Measurements from ENCODE around the gene CLEC4E. TPM values are rescaled to one million over a fixed set of nuclear protein-coding genes. Genes with fewer than 3 reads are reported as not detected.

Gene CLEC4E
- polyA plus RNA-seq, 2 donors: 0.26 to 0.37 TPM

DNA sequence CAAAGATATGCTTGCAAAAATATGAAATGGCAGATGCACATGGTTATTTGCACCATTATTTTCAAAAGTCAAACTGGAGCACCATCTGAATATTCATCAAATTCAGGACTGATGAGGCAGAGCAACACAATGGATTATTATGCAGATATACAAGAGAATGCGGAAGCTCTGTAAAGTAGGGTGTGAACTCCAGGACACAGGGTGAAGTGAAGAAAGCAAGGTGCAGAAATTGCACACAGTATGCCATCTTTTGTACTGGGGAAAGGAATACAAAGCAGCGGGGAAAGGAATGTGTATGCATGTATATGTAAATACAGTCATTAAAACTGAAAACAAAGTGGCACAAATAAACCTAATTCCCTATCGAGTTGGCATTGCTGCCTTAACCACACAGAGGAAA, 22.7 kb upstream of the CLEC4E start:
- Histone ChIP-seq H3K36me3 (ENCODE audit: control insufficient read depth in 2 of 2, insufficient read depth in 2 of 2, low read length in 1 of 2) (no peaks in the 10 kb centered on the region), H3K4me1 (ENCODE audit: control insufficient read depth in 2 of 2, insufficient read depth in 2 of 2, low read length in 1 of 2) (no peaks in the 10 kb centered on the region), H3K27me3 (ENCODE audit: control insufficient read depth in 1 of 2, insufficient read depth in 2 of 2, low read length in 2 of 2) (peaks cover 0 to 4% of the 10 kb centered on the region in 2 donors), H3K27ac (ENCODE audit: low read depth in 2 of 2, low read length in 1 of 2) (no peak overlapping the region), H3K4me3 (ENCODE audit: low read depth in 1 of 2, low read length in 2 of 2) (no peak overlapping the region), H3K9me3 (ENCODE audit: control insufficient read depth in 2 of 2, insufficient read depth in 1 of 2, low read depth in 1 of 2, low read length in 1 of 2) (peaks cover 2 to 8% of the 10 kb centered on the region in 2 donors)
- 65 to 71% methylated on average over 3 of the region's 3 CpGs for WGBS, 2 donors

DNA sequence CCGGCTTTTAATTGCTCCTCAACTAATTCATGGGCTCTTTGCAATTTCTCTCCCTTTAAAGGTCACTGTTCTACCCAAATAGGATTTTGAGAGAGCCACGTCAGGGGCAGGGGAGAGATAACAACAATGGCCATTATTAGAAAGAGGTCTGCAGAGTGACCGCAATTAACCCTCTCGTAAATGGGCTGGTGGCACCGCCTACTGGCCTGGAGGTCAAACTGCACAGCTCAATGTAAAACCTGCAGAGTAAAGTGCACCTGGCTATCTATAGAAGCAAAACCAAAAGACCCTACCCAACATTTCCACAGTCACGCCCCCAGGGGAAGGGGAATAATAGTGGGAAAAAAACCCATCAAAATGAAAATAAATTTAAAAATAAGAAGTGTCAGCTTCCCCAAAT, 21.6 kb upstream of the CLEC4E start:
- Histone ChIP-seq H3K27me3 (ENCODE audit: control insufficient read depth in 1 of 2, insufficient read depth in 2 of 2, low read length in 2 of 2) (peaks cover 0 to 4% of the 10 kb centered on the region in 2 donors), H3K4me3 (ENCODE audit: low read depth in 1 of 2, low read length in 2 of 2) (no peak overlapping the region), H3K4me1 (ENCODE audit: control insufficient read depth in 2 of 2, insufficient read depth in 2 of 2, low read length in 1 of 2) (no peaks in the 10 kb centered on the region), H3K36me3 (ENCODE audit: control insufficient read depth in 2 of 2, insufficient read depth in 2 of 2, low read length in 1 of 2) (no peaks in the 10 kb centered on the region), H3K9me3 (ENCODE audit: control insufficient read depth in 2 of 2, insufficient read depth in 1 of 2, low read depth in 1 of 2, low read length in 1 of 2) (peaks cover 0 to 4% of the 10 kb centered on the region in 2 donors), H3K27ac (ENCODE audit: low read depth in 2 of 2, low read length in 1 of 2) (no peak overlapping the region)
- 85 to 94% methylated on average over 6 of the region's 6 CpGs for WGBS, 2 donors

DNA sequence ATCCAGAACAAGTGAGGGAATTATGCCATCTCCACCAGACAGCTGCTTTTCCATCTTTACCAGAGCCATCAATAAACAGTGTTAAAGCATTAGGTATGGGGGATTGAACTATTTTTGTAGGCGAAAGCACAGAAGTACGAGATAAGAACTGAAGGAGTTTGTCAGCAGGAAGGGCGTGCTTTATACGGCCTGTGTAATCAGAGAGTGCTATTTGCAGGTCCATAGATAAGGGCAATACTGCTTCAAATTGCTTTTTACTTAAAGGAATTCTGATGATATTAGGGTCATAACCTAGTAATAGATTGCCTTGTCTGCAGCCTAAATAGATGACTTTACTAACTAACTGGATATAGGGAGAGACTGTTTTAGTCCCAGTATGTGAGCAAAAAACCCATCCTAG, 20.3 kb upstream of the CLEC4E start:
- no peak overlapping the region for H3K4me3 ChIP-seq (ENCODE audit: low read depth in 1 of 2, low read length in 2 of 2)
- peaks cover 0 to 4% of the 10 kb centered on the region in 2 donors for H3K9me3 ChIP-seq (ENCODE audit: control insufficient read depth in 2 of 2, insufficient read depth in 1 of 2, low read depth in 1 of 2, low read length in 1 of 2)
- WGBS, 2 donors: 53 to 57% methylated on average over 4 of the region's 4 CpGs
- no peak overlapping the region for H3K27ac ChIP-seq (ENCODE audit: low read depth in 2 of 2, low read length in 1 of 2)
- H3K27me3 ChIP-seq (ENCODE audit: control insufficient read depth in 1 of 2, insufficient read depth in 2 of 2, low read length in 2 of 2): peaks cover 0 to 4% of the 10 kb centered on the region in 2 donors
- no peaks in the 10 kb centered on the region for H3K36me3 ChIP-seq (ENCODE audit: control insufficient read depth in 2 of 2, insufficient read depth in 2 of 2, low read length in 1 of 2)
- no peaks in the 10 kb centered on the region for H3K4me1 ChIP-seq (ENCODE audit: control insufficient read depth in 2 of 2, insufficient read depth in 2 of 2, low read length in 1 of 2)

DNA sequence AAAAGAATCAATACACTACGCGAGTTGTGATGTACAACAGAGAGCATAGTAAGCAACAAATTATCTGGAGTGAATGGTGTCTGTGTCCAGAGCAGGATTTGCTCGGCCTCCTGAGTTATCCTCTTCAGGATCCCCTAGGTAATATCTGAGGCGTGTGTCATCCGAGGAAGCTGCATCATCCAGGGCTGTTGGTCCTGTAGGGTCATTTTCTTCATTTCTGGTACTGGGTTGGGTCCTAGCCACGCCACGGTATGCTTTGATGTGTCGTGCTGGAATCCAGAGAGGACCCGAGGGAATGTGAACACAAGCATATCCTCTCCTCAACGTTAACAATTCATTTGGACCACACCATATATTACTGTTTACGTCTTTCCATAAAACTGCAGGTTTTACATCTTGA, 19.0 kb upstream of the CLEC4E start:
- no peak overlapping the region for H3K4me3 ChIP-seq (ENCODE audit: low read depth in 1 of 2, low read length in 2 of 2)
- no peaks in the 10 kb centered on the region for H3K36me3 ChIP-seq (ENCODE audit: control insufficient read depth in 2 of 2, insufficient read depth in 2 of 2, low read length in 1 of 2)
- 72 to 81% methylated on average over 11 of the region's 11 CpGs for WGBS, 2 donors
- peaks cover 0 to 4% of the 10 kb centered on the region in 2 donors for H3K27me3 ChIP-seq (ENCODE audit: control insufficient read depth in 1 of 2, insufficient read depth in 2 of 2, low read length in 2 of 2)
- no peak overlapping the region for H3K27ac ChIP-seq (ENCODE audit: low read depth in 2 of 2, low read length in 1 of 2)
- H3K4me1 ChIP-seq (ENCODE audit: control insufficient read depth in 2 of 2, insufficient read depth in 2 of 2, low read length in 1 of 2): no peaks in the 10 kb centered on the region
- peaks cover 0 to 2% of the 10 kb centered on the region in 2 donors for H3K9me3 ChIP-seq (ENCODE audit: control insufficient read depth in 2 of 2, insufficient read depth in 1 of 2, low read depth in 1 of 2, low read length in 1 of 2)

DNA sequence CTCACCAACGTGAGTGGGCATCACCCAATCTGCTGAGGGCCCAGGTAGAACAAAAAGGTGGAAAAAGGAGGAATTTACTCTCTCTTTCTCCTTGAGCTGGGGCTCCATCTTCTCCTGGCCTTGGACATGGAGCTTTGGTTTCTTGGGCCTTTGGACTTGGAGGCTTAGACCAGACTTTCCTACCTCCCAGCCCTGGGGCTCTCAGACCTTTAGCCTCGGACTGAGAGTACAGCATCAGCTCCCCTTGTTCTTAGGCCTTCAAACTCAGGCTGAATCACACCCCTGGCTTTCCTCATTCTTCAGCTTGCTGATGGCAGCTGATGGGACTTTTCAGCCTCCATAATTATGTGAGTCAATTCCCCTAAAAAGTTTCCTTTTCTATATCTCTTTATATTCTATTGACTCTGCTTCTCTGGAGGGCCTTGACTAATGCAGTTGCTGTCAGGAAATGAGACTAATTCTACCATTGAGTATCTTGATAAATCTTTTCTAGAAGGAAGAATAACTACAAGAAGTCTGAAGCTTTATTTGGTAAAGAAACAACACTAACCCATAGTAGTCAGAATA, 15.9 kb upstream of the CLEC4E start:
- Histone ChIP-seq H3K27ac (ENCODE audit: low read depth in 2 of 2, low read length in 1 of 2) (no peak overlapping the region), H3K36me3 (ENCODE audit: control insufficient read depth in 2 of 2, insufficient read depth in 2 of 2, low read length in 1 of 2) (no peaks in the 10 kb centered on the region), H3K9me3 (ENCODE audit: control insufficient read depth in 2 of 2, insufficient read depth in 1 of 2, low read depth in 1 of 2, low read length in 1 of 2) (no peaks in the 10 kb centered on the region), H3K4me1 (ENCODE audit: control insufficient read depth in 2 of 2, insufficient read depth in 2 of 2, low read length in 1 of 2) (no peaks in the 10 kb centered on the region), H3K4me3 (ENCODE audit: low read depth in 1 of 2, low read length in 2 of 2) (no peak overlapping the region), H3K27me3 (ENCODE audit: control insufficient read depth in 1 of 2, insufficient read depth in 2 of 2, low read length in 2 of 2) (peaks cover 0 to 4% of the 10 kb centered on the region in 2 donors)
- WGBS, 2 donors: 71 to 75% methylated on average over 2 of the region's 2 CpGs

DNA sequence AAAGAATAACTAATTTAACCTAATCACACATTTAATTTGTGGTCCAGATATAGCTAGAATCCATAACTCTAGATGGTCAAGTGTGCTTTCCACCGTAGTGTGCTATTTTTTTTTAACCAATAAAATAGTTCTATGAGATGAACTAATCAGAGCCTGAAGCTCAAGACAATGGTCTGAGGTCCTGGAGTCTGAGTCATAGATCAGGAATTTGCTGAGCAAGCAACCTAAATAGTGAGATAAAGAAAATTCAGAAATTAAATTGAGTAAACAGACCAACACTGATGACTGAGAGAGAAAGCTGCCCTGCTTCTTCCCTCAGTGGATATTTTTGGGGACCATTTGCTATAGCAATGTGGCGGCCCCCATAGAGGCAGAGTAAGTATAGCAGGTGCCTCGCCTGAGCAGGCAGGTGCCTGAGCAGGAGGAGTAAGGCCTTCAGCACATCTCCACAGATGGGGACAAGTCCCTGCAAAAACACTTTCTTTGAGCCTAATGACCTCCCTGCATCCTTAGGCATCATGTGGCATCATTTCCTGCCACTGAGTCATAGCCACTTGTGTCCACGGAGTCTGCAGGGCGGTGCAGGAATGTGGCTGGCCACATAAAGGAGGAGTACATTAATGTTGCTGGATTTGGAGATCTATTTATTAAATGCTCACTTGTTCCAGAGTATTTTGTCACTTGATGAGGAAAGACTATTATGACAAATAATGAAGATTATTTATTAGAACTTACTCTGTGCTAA, 13.9 kb upstream of the CLEC4E start:
- H3K36me3 ChIP-seq (ENCODE audit: control insufficient read depth in 2 of 2, insufficient read depth in 2 of 2, low read length in 1 of 2): no peaks in the 10 kb centered on the region
- no peaks in the 10 kb centered on the region for H3K4me1 ChIP-seq (ENCODE audit: control insufficient read depth in 2 of 2, insufficient read depth in 2 of 2, low read length in 1 of 2)
- WGBS, 2 donors: 71% methylated on average over 5 of the region's 5 CpGs
- H3K27ac ChIP-seq (ENCODE audit: low read depth in 2 of 2, low read length in 1 of 2): no peak overlapping the region
- H3K27me3 ChIP-seq (ENCODE audit: control insufficient read depth in 1 of 2, insufficient read depth in 2 of 2, low read length in 2 of 2): no peaks in the 10 kb centered on the region
- H3K4me3 ChIP-seq (ENCODE audit: low read depth in 1 of 2, low read length in 2 of 2): no peak overlapping the region
- H3K9me3 ChIP-seq (ENCODE audit: control insufficient read depth in 2 of 2, insufficient read depth in 1 of 2, low read depth in 1 of 2, low read length in 1 of 2): no peaks in the 10 kb centered on the region

DNA sequence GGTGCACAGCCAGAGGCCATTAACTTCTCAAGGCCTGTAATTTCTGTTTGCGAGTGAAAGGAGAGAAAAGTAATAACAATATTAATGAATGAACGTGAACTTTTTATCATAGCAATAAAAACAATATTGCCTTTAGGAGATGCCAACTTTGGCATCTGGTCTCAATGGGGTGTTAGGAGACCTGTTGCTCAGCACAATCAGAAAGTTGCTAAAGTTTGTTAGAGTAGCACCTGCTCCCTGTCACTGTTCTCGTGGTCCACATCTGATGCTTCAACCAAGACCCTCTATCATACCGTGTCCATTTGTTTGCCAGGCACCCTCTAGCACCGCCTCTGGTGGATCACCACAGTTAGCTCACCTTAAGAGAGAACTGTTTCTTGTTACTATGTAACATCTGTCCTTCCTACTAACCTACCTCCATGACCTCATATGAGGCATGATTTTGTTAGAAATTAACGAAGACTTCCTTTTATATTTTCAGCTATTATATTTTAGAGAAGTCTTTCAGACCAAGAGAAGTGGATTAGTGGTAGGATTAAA, 12.5 kb upstream of the CLEC4E start:
- H3K9me3 ChIP-seq (ENCODE audit: control insufficient read depth in 2 of 2, insufficient read depth in 1 of 2, low read depth in 1 of 2, low read length in 1 of 2): no peaks in the 10 kb centered on the region
- no peaks in the 10 kb centered on the region for H3K4me1 ChIP-seq (ENCODE audit: control insufficient read depth in 2 of 2, insufficient read depth in 2 of 2, low read length in 1 of 2)
- no peak overlapping the region for H3K27ac ChIP-seq (ENCODE audit: low read depth in 2 of 2, low read length in 1 of 2)
- H3K4me3 ChIP-seq (ENCODE audit: low read depth in 1 of 2, low read length in 2 of 2): no peak overlapping the region
- H3K27me3 ChIP-seq (ENCODE audit: control insufficient read depth in 1 of 2, insufficient read depth in 2 of 2, low read length in 2 of 2): no peaks in the 10 kb centered on the region
- WGBS, 2 donors: 65 to 68% methylated on average over 6 of the region's 6 CpGs
- no peaks in the 10 kb centered on the region for H3K36me3 ChIP-seq (ENCODE audit: control insufficient read depth in 2 of 2, insufficient read depth in 2 of 2, low read length in 1 of 2)

DNA sequence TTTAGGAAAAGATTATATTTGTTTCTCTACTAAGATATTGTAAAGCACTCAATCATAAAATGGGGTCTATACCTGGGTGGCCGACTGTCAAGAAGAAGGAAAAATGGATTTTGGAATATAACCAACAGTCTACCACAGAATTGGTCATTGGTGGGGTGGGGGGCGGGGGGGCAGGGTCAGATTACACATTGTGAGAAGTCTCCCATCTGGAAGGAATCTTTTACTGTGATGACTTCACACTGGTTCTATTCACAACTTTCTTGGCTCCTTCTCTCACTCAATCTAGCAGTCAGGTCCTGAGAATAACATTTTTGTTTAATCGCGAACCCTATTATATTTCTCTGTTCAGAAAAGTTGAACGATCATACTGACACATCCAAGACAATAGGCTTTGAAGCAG, 8.7 kb upstream of the CLEC4E start:
- 59 to 69% methylated on average over 5 of the region's 5 CpGs for WGBS, 2 donors
- no peak overlapping the region for H3K27ac ChIP-seq (ENCODE audit: low read depth in 2 of 2, low read length in 1 of 2)
- no peaks in the 10 kb centered on the region for H3K9me3 ChIP-seq (ENCODE audit: control insufficient read depth in 2 of 2, insufficient read depth in 1 of 2, low read depth in 1 of 2, low read length in 1 of 2)
- H3K4me1 ChIP-seq (ENCODE audit: control insufficient read depth in 2 of 2, insufficient read depth in 2 of 2, low read length in 1 of 2): no peaks in the 10 kb centered on the region
- no peaks in the 10 kb centered on the region for H3K36me3 ChIP-seq (ENCODE audit: control insufficient read depth in 2 of 2, insufficient read depth in 2 of 2, low read length in 1 of 2)
- H3K4me3 ChIP-seq (ENCODE audit: low read depth in 1 of 2, low read length in 2 of 2): no peak overlapping the region
- H3K27me3 ChIP-seq (ENCODE audit: control insufficient read depth in 1 of 2, insufficient read depth in 2 of 2, low read length in 2 of 2): no peaks in the 10 kb centered on the region

DNA sequence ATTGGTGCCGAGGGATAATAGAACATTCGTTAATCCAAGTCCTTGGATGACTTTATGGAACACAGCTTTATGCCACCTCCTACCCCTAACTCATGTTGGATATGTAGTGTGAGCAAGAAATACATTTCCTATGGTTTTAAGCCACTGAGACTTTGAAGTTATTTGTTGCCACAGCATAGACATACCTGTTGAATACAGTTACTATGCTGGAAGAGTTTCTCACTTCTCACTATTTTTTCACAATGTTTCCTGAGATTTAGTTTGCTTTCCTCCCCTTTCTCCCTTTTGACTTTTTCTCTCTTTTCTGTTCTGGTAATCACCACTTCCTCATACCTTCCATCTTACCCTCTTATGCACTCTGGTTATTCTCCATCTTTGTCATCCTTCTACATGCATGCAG, 7.5 kb upstream of the CLEC4E start:
- H3K4me1 ChIP-seq (ENCODE audit: control insufficient read depth in 2 of 2, insufficient read depth in 2 of 2, low read length in 1 of 2): no peaks in the 10 kb centered on the region
- no peaks in the 10 kb centered on the region for H3K9me3 ChIP-seq (ENCODE audit: control insufficient read depth in 2 of 2, insufficient read depth in 1 of 2, low read depth in 1 of 2, low read length in 1 of 2)
- no peaks in the 10 kb centered on the region for H3K36me3 ChIP-seq (ENCODE audit: control insufficient read depth in 2 of 2, insufficient read depth in 2 of 2, low read length in 1 of 2)
- H3K4me3 ChIP-seq (ENCODE audit: low read depth in 1 of 2, low read length in 2 of 2): no peak overlapping the region
- H3K27ac ChIP-seq (ENCODE audit: low read depth in 2 of 2, low read length in 1 of 2): no peak overlapping the region
- 93 to 97% methylated on average over 2 of the region's 2 CpGs for WGBS, 2 donors
- no peaks in the 10 kb centered on the region for H3K27me3 ChIP-seq (ENCODE audit: control insufficient read depth in 1 of 2, insufficient read depth in 2 of 2, low read length in 2 of 2)

DNA sequence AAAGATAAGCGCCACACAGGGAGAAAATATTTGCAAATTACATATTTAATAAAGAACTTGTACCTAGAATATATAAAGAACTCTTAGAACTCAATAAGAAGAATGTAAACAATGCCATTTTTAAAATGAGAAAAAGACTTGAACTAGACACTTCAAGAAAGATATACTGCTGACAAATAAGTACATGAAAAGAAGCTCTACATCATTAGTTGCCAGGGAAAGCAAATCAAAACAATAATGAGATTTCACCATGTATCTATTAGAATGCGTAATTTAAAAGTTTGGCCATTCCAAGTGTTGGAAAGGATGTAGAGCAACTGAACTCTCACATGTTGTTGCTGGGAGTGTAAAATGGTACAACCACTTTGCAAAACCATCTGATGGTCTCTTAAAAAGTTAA, 6.9 kb upstream of the CLEC4E start:
- WGBS, 2 donors: 76 to 77% methylated on average over 2 of the region's 2 CpGs
- H3K36me3 ChIP-seq (ENCODE audit: control insufficient read depth in 2 of 2, insufficient read depth in 2 of 2, low read length in 1 of 2): no peaks in the 10 kb centered on the region
- no peaks in the 10 kb centered on the region for H3K4me1 ChIP-seq (ENCODE audit: control insufficient read depth in 2 of 2, insufficient read depth in 2 of 2, low read length in 1 of 2)
- H3K4me3 ChIP-seq (ENCODE audit: low read depth in 1 of 2, low read length in 2 of 2): no peak overlapping the region
- H3K27me3 ChIP-seq (ENCODE audit: control insufficient read depth in 1 of 2, insufficient read depth in 2 of 2, low read length in 2 of 2): no peaks in the 10 kb centered on the region
- no peak overlapping the region for H3K27ac ChIP-seq (ENCODE audit: low read depth in 2 of 2, low read length in 1 of 2)
- no peaks in the 10 kb centered on the region for H3K9me3 ChIP-seq (ENCODE audit: control insufficient read depth in 2 of 2, insufficient read depth in 1 of 2, low read depth in 1 of 2, low read length in 1 of 2)
